Stimulated activated CD8-positive, alpha-beta memory T cell treated with anti-CD3 and anti-CD28 coated beads, Interleukin-12 subunit alpha, Interleukin-12 subunit beta, amount 100 ng/mL, for 1 hour (primary cell): ENCODE results near the gene DONSON.
A peak's percentile ranks its signal among the peaks of the same experiment; 100 is the strongest.

Source experiments
- DNase-seq: peaks from one replicate; pipeline ENCODE4 v3.0.0-alpha.2; 2020; ENCODE audit warnings: low read depth

The DONSON gene

DNA sequence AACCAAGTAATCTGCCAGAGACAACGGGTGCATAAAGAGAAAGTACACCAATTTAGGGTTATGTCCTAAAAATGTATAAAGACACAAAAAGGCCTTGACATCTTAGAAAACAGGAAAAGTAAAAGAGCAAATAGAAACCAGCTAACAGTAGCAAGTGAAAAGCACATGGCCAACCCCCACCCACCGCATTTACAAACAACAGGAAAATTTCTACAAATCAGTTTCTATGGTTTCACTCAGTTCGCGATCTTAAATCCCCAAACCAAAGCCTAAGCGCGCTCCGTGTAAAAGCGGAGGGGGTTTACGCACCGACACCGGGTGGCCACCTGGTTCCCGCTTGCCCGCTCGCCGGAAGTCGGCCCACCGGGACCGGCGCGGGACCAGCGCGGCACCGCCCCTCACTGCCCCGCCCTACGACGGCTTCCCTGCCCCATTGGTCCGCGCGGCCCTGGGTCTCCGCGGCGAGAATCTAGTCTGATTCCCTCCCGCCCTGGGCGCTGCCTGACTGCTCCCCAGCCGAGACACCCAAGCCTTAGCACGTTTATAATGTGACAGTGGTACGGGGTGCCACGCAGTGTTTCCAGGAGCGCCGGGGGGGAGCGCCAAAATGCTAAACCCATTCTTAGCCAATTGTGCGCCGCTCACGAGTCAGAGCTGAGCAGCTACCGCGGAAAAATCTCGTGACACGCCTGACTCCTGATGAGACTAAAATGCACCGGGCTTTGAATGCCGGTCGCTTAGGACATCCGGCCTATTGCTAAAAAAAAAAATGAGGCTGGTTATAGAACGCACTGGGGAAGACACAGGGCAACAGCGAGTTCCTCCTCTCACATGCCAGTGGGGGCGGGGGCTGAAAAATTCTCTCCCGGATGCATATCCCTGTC, 46.5 kb downstream of the DONSON start, which contains the start of gene GART:
Gene GART, minus strand, starts transcription at position 362 of the 884 bp plus-strand sequence. CDS start 2,802 bp downstream, outside the sequence.
- DNase-seq, result peak; percentile 64

DNA sequence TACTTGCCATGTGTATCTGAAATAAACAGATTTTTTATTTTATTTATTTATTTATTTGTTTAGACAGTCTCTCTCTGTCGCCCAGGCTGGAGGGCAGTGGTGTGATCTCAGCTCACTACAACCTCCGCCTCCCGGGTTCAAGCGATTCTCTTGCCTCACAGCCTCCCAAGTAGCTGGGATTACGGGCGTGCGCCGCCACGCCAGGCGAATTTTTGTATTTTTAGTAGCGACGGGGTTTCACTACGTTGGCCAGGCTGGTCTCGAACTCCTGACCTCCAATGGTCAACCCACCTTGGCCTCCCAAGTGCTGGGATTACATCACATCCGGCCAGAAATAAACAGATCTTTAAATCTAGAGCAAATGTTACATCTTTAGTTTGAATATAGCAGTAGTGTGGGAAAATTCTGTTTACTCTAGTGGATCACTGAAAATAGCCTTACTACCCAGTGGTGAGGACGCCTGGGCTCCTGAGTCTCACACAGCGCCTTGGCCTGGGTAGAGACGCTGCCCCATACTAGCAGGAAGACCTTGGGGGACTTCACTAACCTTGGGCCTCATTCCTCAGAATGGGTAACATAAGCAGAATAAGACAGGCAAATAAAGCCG, 47.3 kb downstream of the DONSON start:
- DNase-seq, result no peak

DNA sequence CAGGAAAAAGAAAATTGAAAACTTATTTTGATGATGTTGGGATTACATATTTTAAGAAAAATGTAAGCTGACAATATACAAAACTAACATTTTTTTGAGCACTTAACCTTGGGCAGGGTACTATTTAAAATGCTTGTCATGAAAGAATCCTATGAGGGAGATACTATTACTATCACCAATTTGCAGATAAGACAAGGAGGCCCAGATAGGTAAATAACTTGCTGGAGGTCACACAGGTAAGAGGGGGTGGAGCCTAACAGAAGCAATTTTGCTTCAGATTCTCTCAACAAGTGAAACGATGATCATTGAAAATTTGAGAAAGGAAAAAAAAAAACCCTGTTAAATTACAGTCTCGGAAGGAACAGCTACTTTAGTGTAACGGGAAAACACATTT, 47.8 kb downstream of the DONSON start:
- DNase-seq, result no peak

DNA sequence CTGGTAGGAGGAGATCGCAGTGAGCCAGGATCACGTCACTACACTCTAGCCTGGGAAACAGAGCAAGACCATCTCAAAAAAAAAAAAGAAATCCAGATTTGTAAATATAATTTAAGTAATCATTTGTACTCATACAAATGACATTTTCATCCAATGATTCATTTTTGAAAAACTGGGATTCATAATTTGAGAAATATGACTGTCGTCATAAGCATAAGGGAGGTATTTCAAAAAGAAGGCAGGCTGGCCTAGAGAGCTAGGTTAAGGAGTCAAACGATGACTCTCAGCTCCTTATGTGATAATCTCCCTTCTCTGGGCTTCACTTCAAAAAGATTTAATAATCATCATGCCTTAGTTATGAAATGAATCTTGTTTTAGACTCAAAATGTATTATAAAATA, 48.9 kb downstream of the DONSON start:
- DNase-seq, result no peak

DNA sequence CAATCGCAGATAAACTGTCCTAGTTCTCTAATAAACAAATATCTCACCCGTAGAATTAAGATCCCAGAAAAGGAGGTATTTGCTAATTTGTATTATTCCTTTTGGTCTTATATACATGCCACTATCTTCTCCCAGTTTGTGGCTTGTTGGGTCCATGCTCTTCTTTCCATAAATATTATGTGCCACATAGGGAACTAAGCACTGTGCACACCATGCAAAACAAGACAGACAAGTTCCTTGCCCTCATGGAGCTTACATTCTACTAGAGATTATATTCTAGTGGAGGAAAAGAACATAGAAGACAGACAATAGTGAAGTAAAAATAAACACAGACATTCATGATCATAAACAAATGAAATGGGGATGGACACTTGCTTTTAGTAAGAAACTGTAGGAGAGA, 51.3 kb downstream of the DONSON start:
- no peak for DNase-seq

DNA sequence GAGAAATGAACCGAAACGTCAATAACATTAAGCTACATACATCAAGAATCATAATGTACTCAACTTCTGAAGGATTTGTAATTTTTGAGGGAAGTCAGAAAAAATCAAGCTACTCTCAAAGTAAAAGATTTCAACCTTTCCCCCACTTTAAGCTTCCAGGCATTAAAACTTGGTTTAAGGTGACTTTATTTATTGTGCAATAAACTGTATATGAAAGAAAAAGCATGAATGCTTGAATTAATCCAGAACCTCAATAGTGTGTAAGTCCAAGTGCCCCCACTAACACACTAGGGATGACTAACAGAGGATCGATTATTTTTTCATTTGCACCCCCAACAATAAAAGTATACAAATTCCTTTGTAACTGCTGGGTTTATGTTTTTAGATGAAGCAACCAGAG, 57.5 kb downstream of the DONSON start:
- no peak for DNase-seq
